GM12891 (cell line): Measurements from ENCODE around the gene DCLK1.

Source experiments
- PAX5 ChIP-seq: IDR thresholded peaks from 2 replicates; pipeline ENCODE4 v1.6.1; 2011; ENCODE audit warnings: low read length, moderate library complexity, mild to moderate bottlenecking; ENCODE audit not compliant: insufficient read depth, severe bottlenecking
- POLR2A ChIP-seq: IDR thresholded peaks from 2 replicates; pipeline ENCODE4 v1.6.1; 2011; ENCODE audit warnings: low read depth, low read length, control low read depth
- POLR2AphosphoS5 ChIP-seq: IDR thresholded peaks from 2 replicates; pipeline ENCODE4 v1.6.1; 2011; ENCODE audit warnings: low read depth, low read length, control low read depth
- SPI1 ChIP-seq: IDR thresholded peaks from 2 replicates; pipeline ENCODE4 v1.6.1; 2011; ENCODE audit warnings: low read depth, low read length, control low read depth
- TAF1 ChIP-seq: IDR thresholded peaks from 2 replicates; pipeline ENCODE4 v1.6.1; 2011; ENCODE audit warnings: low read depth, low read length, control low read depth

- no peak for TF ChIP-seq POLR2A
- TF ChIP-seq POLR2AphosphoS5 = no peak
- no peak for TF ChIP-seq PAX5
- TF ChIP-seq TAF1 = no peak
- no peak for TF ChIP-seq SPI1
Measured at GRCh38 chr13:36094478-36094877, 36.7 kb downstream of the DCLK1 start.
